B cell (primary cell): ENCODE measurements around the gene TXNDC2.

Experiments used
- CTCF ChIP-seq: fragments of 200-600 bp; IDR thresholded peaks from one replicate; pipeline ENCODE4 v1.8.0; 2022; ENCODE audit warnings: antibody characterized with exemption, mild to moderate bottlenecking
- EZH2 ChIP-seq: IDR thresholded peaks from 2 replicates; pipeline ENCODE4 v1.6.1; 2012; ENCODE audit warnings: borderline replicate concordance, low read depth, mild to moderate bottlenecking, moderate library complexity, low read length; ENCODE audit not compliant: insufficient read depth, poor library complexity, severe bottlenecking

GRCh38 chr18:9860682-9861081 lies 25.1 kb upstream of the TXNDC2 start:
- TF ChIP-seq CTCF (no peak), EZH2 (no peak)
